HEK293 (cell line): ENCODE measurements around the gene UBR4.

Experiments
- FEZF1 ChIP-seq: fragments of 450-650 bp; formaldehyde crosslinking; IDR thresholded peaks from 2 replicates; pipeline ENCODE4 v1.5.1; 2016; ENCODE audit warnings: missing biosample characterization, missing genetic modification characterization
- GLI4 ChIP-seq: fragments of 450-650 bp; formaldehyde crosslinking; IDR thresholded peaks from 2 replicates; pipeline ENCODE4 v1.5.1; 2016; ENCODE audit warnings: missing biosample characterization, missing genetic modification characterization
- HOXD13 ChIP-seq: sonication (generic); formaldehyde crosslinking; IDR thresholded peaks from 2 replicates; pipeline ENCODE4 v1.8.0; 2022; ENCODE audit warnings: missing genetic modification reagents, borderline replicate concordance
- IKZF3 ChIP-seq: fragments of 450-650 bp; IDR thresholded peaks from 2 replicates; pipeline ENCODE4 v1.5.0; 2018; ENCODE audit warnings: missing biosample characterization, mild to moderate bottlenecking, missing genetic modification characterization, moderate library complexity
- KLF8 ChIP-seq: fragments of 450-650 bp; formaldehyde crosslinking; IDR thresholded peaks from 2 replicates; pipeline ENCODE4 v1.5.1; 2016; ENCODE audit warnings: missing biosample characterization, missing genetic modification characterization
- REST ChIP-seq: fragments of 450-650 bp; formaldehyde crosslinking; IDR thresholded peaks from 2 replicates; pipeline ENCODE4 v1.5.1; 2016; ENCODE audit warnings: missing biosample characterization, missing genetic modification characterization
- SALL2 ChIP-seq: fragments of 450-650 bp; formaldehyde crosslinking; IDR thresholded peaks from 2 replicates; pipeline ENCODE4 v1.5.0; 2017; ENCODE audit warnings: missing biosample characterization, mild to moderate bottlenecking, missing genetic modification characterization, borderline replicate concordance
- ZBTB11 ChIP-seq: fragments of 450-650 bp; formaldehyde crosslinking; conservative IDR thresholded peaks from 2 replicates; pipeline ENCODE4 v1.5.1; 2016; ENCODE audit warnings: low read depth, missing biosample characterization, missing genetic modification characterization
- ZBTB21 ChIP-seq: fragments of 450-650 bp; formaldehyde crosslinking; IDR thresholded peaks from 2 replicates; pipeline ENCODE4 v1.5.1; 2017; ENCODE audit warnings: missing biosample characterization, missing genetic modification characterization
- ZBTB48 ChIP-seq: fragments of 450-650 bp; formaldehyde crosslinking; IDR thresholded peaks from 2 replicates; pipeline ENCODE4 v1.5.1; 2016; ENCODE audit warnings: missing biosample characterization, missing genetic modification characterization
- ZNF214 ChIP-seq: fragments of 450-650 bp; formaldehyde crosslinking; IDR thresholded peaks from 2 replicates; pipeline ENCODE4 v1.5.1; 2017; ENCODE audit warnings: missing biosample characterization, mild to moderate bottlenecking, missing genetic modification characterization, borderline replicate concordance
- ZNF280D ChIP-seq: fragments of 450-650 bp; formaldehyde crosslinking; IDR thresholded peaks from 2 replicates; pipeline ENCODE4 v1.5.1; 2016; ENCODE audit warnings: missing biosample characterization, missing genetic modification characterization
- ZNF354C ChIP-seq: fragments of 450-650 bp; formaldehyde crosslinking; IDR thresholded peaks from 2 replicates; pipeline ENCODE4 v1.5.1; 2016; ENCODE audit warnings: missing biosample characterization, missing genetic modification characterization, low read depth, borderline replicate concordance
- ZNF391 ChIP-seq: fragments of 450-650 bp; formaldehyde crosslinking; IDR thresholded peaks from 2 replicates; pipeline ENCODE4 v1.5.1; 2016; ENCODE audit warnings: low read depth, missing biosample characterization, missing genetic modification characterization, borderline replicate concordance
- ZNF398 ChIP-seq: fragments of 450-650 bp; formaldehyde crosslinking; IDR thresholded peaks from 2 replicates; pipeline ENCODE4 v1.5.1; 2017; ENCODE audit warnings: missing biosample characterization, missing genetic modification characterization
- ZNF548 ChIP-seq: fragments of 450-650 bp; formaldehyde crosslinking; IDR thresholded peaks from 2 replicates; pipeline ENCODE4 v1.5.1; 2016; ENCODE audit warnings: missing biosample characterization, missing genetic modification characterization
- ZNF560 ChIP-seq: fragments of 450-650 bp; formaldehyde crosslinking; IDR thresholded peaks from 2 replicates; pipeline ENCODE4 v1.5.1; 2017; ENCODE audit warnings: missing biosample characterization, missing genetic modification characterization, borderline replicate concordance
- ZNF600 ChIP-seq: fragments of 450-650 bp; formaldehyde crosslinking; IDR thresholded peaks from 2 replicates; pipeline ENCODE4 v1.5.1; 2016; ENCODE audit warnings: missing biosample characterization, missing genetic modification characterization
- ZNF626 ChIP-seq: fragments of 450-650 bp; sonication (Bioruptor Pico); formaldehyde crosslinking; IDR thresholded peaks from 2 replicates; pipeline ENCODE4 v1.5.1; 2018; ENCODE audit warnings: missing biosample characterization, missing genetic modification characterization, inconsistent platforms
- ZNF639 ChIP-seq: fragments of 450-650 bp; formaldehyde crosslinking; IDR thresholded peaks from 2 replicates; pipeline ENCODE4 v1.5.1; 2016; ENCODE audit warnings: missing biosample characterization, missing genetic modification characterization
- ZNF645 ChIP-seq: fragments of 450-650 bp; formaldehyde crosslinking; IDR thresholded peaks from 2 replicates; pipeline ENCODE4; 2016; ENCODE audit warnings: missing biosample characterization, missing genetic modification characterization
- ZNF664 ChIP-seq: fragments of 450-650 bp; formaldehyde crosslinking; IDR thresholded peaks from 2 replicates; pipeline ENCODE4 v1.5.1; 2016; ENCODE audit warnings: missing biosample characterization, missing genetic modification characterization
- ZNF677 ChIP-seq: fragments of 450-650 bp; IDR thresholded peaks from 2 replicates; pipeline ENCODE4 v1.5.0; 2018; ENCODE audit warnings: missing biosample characterization, mild to moderate bottlenecking, missing genetic modification characterization, moderate library complexity

Gene UBR4

GRCh38 chr1:19209990-19210771 lies at the start of gene UBR4 (continued):
- no peak for TF ChIP-seq ZNF280D (tag by site-specific recombination)
- peak; percentile 43; the same call in 1 of the 2 replicates for TF ChIP-seq ZNF398 (tag by site-specific recombination)
- TF ChIP-seq IKZF3: 0 out of 2 replicates have a peak, but pooled peaks have one; percentile 22
- TF ChIP-seq GLI4: no peak
- TF ChIP-seq ZNF664 (tag by site-specific recombination): 0 out of 2 replicates have a peak, but pooled peaks have one; percentile 0
- TF ChIP-seq ZNF600: no peak; the same call in 1 of the 2 replicates
- no peak for TF ChIP-seq ZNF645 (tag by site-specific recombination)
- no peak for TF ChIP-seq ZNF677 (tag by site-specific recombination)
- TF ChIP-seq ZNF560 (tag by site-specific recombination): no peak
- no peak for TF ChIP-seq ZNF214
- peak; percentile 33; the same call in 1 of the 2 replicates for TF ChIP-seq REST (tag by site-specific recombination)
- TF ChIP-seq ZBTB21 (tag by site-specific recombination): peak; percentile 99
- TF ChIP-seq ZNF391 (tag by site-specific recombination): 0 out of 2 replicates have a peak, but pooled peaks have one; percentile 66
- TF ChIP-seq ZNF626: no peak
- TF ChIP-seq KLF8 (tag by site-specific recombination): peak; percentile 82; the same call in 1 of the 2 replicates
- peak; percentile 97 for TF ChIP-seq ZBTB11 (tag by site-specific recombination)
- TF ChIP-seq FEZF1 (tag by site-specific recombination): peak; percentile 10; the same call in 1 of the 2 replicates
- TF ChIP-seq ZBTB48 (tag by site-specific recombination): no peak; the same call in 1 of the 2 replicates
- peak; percentile 63 for TF ChIP-seq ZNF639 (tag by site-specific recombination)
- no peak for TF ChIP-seq HOXD13 (CRISPR knock-in tag)
- TF ChIP-seq ZNF354C (tag by site-specific recombination): no peak
- TF ChIP-seq ZNF548 (tag by site-specific recombination): no peak
- no peak; the same call in 1 of the 2 replicates for TF ChIP-seq SALL2 (tag by site-specific recombination)
